Activated B cell treated with CpG ODN at 0.5 μM for 24 hours (primary cell): ENCODE results near the gene TSR1. TPM values are rescaled to one million over a fixed set of nuclear protein-coding genes. Genes with fewer than 3 reads are reported as not detected.

Experiments
- ATAC-seq: fragments of 200-7000 bp; cut with Tn5 transposase; one replicate; pipeline ENCODE4 v1.10.0; 2021; ENCODE audit warnings: low read depth, mild to moderate bottlenecking, moderate library complexity
- CTCF ChIA-PET: fragments of 350-600 bp; sonication (Branson Sonifier 250); formaldehyde crosslinking; loops from one replicate; lab custom pipeline; 2021; ENCODE audit warnings: antibody characterized with exemption; lab: Charles Lee
- POLR2A ChIA-PET: fragments of 350-600 bp; sonication (Branson Sonifier 250); formaldehyde crosslinking; loops from one replicate; lab custom pipeline; 2021; ENCODE audit warnings: antibody characterized with exemption; lab: Charles Lee
- DNase-seq: peaks from one replicate; pipeline ENCODE4 v3.0.0; 2022
- H3K27ac Mint-ChIP-seq: one replicate; pipeline ENCODE4 v1.8.0; 2020; ENCODE audit warnings: mixed read lengths
- H3K27me3 Mint-ChIP-seq: one replicate; pipeline ENCODE4 v1.8.0; 2021; ENCODE audit warnings: mixed read lengths
- H3K36me3 Mint-ChIP-seq: one replicate; pipeline ENCODE4 v1.8.0; 2021; ENCODE audit warnings: low read depth, mixed read lengths
- H3K4me1 Mint-ChIP-seq: one replicate; pipeline ENCODE4 v1.8.0; 2021; ENCODE audit warnings: mixed read lengths
- H3K4me3 Mint-ChIP-seq: one replicate; pipeline ENCODE4 v1.8.0; 2020; ENCODE audit warnings: mild to moderate bottlenecking, mixed read lengths
- H3K9me3 Mint-ChIP-seq: one replicate; pipeline ENCODE4 v1.8.0; 2020; ENCODE audit warnings: mixed read lengths
- intact Hi-C: fragments of 100-400 bp; cut with micrococcal nuclease; formaldehyde crosslinking; loops from one replicate; pipeline ENCODE4 v1.15.1; 2024
- total RNA-seq: library from RNA; stranded (reverse); gene quantifications from 2 replicates; pipeline ENCODE4 v1.2.3, GENCODE V29; 2022
- TF ChIP-seq, protein P1 (sequence below): fragments of 200-600 bp; IDR thresholded peaks from one replicate; pipeline ENCODE4 v1.8.0; 2022; ENCODE audit warnings: antibody characterized with exemption, mild to moderate bottlenecking

Gene TSR1
- total RNA-seq, 1 donor from 2014 or later = 48.5 TPM

DNA sequence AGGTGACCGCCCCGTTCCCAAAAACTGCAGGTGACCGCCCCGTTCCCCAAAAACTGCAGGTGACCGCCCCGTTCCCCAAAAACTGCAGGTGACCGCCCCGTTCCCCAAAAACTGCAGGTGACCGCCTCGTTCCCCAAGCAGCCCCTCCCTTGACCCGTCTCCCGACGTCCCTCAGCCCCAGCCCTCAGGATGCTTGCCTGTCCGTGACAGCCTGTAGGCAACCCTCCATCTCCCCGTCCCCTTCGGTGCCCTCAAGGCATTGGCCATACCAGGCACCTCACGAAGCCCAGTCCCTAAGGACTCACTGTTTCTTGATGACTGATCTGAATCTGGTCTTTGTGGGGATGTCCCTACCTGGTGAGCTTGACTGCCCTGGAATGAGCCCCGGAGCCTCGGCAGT, 26.2 kb upstream of the TSR1 start:
- peaks cover 41% of the 10 kb centered on the region for H3K36me3 Mint-ChIP-seq
- H3K4me1 Mint-ChIP-seq = no peaks in the 10 kb centered on the region
- H3K27ac Mint-ChIP-seq = no peak overlapping the region

DNA sequence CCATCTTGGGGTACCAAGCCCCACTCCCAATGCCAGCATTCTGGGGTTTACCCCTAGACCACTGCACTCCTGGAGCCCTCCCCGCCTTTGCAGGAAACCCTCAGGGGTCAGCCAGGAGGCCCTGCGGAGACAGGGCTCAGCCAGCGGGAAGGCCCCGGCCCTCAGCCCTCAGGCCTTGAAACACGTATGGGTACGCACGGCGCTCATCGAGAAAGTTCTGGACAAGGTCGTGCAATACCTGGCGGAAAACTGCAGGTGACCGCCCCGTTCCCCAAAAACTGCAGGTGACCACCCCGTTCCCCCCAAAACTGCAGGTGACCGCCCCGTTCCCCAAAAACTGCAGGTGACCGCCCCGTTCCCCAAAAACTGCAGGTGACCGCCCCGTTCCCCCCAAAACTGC, 25.8 kb upstream of the TSR1 start:
- Mint-ChIP-seq H3K4me1 (no peaks in the 10 kb centered on the region), H3K4me3 (no peak overlapping the region), H3K9me3 (no peaks in the 10 kb centered on the region), H3K36me3 (peaks cover 40% of the 10 kb centered on the region), H3K27me3 (no peaks in the 10 kb centered on the region), H3K27ac (no peak overlapping the region)
- no peak for DNase-seq
- CTCF ChIA-PET = no interaction called here
- intact Hi-C loops = no loop called here
- POLR2A ChIA-PET = no interaction called here
- TF ChIP-seq, protein P1, sequence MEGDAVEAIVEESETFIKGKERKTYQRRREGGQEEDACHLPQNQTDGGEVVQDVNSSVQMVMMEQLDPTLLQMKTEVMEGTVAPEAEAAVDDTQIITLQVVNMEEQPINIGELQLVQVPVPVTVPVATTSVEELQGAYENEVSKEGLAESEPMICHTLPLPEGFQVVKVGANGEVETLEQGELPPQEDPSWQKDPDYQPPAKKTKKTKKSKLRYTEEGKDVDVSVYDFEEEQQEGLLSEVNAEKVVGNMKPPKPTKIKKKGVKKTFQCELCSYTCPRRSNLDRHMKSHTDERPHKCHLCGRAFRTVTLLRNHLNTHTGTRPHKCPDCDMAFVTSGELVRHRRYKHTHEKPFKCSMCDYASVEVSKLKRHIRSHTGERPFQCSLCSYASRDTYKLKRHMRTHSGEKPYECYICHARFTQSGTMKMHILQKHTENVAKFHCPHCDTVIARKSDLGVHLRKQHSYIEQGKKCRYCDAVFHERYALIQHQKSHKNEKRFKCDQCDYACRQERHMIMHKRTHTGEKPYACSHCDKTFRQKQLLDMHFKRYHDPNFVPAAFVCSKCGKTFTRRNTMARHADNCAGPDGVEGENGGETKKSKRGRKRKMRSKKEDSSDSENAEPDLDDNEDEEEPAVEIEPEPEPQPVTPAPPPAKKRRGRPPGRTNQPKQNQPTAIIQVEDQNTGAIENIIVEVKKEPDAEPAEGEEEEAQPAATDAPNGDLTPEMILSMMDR = no peak
- ATAC-seq = no peak

More for the DNA sequence above, 26.2 kb upstream of the TSR1 start:
- intact Hi-C loops = no loop called here
- DNase-seq (no peak), ATAC-seq (no peak)
- CTCF ChIA-PET = no interaction called here
- Mint-ChIP-seq H3K27me3 (no peaks in the 10 kb centered on the region), H3K9me3 (no peaks in the 10 kb centered on the region), H3K4me3 (no peak overlapping the region)
- TF ChIP-seq, protein P1 = no peak
- POLR2A ChIA-PET = no interaction called here

DNA sequence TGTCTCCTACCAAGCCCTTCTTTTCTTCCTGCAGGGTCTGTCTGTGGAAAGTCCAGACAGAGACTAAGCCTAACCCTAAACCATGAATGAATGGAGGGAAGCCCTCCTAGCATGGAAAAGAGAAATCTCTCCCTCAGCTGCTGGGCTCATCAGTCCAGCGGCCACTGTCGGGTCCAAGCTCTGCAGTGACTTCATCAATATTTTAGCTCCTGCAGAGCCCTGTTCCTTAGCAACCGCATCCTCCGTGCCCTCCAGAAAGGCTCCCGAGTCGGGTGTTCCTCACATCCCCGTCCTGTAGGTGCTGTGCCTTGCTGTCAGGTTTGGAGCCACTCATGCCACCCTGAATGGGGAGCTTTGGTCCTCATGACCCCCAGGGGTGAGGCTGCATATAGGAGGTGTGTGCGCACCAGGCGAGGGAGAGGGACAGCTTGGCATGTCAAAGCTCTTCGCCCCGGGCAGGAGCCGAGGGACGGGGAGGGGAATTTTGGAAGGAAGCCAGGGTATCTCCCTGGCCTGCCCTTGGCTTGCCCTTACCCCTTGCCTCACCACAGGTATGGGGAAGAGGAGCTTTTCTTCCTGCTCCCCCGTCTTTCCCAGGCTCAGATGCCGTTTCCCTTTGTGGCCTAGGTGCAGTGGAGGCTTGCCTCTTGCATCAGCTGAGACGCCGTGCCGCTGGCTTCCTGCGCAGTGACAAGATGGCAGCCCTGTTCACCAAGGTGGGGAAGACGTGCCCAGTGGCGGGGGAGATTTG, 24.9 kb upstream of the TSR1 start:
- Mint-ChIP-seq H3K27me3 (no peaks in the 10 kb centered on the region), H3K9me3 (no peaks in the 10 kb centered on the region), H3K27ac (no peak overlapping the region), H3K36me3 (peaks cover 37% of the 10 kb centered on the region), H3K4me3 (no peak overlapping the region), H3K4me1 (no peaks in the 10 kb centered on the region)
- TF ChIP-seq, protein P1 = no peak
- ChIA-PET CTCF (no interaction called here), POLR2A (no interaction called here)
- ATAC-seq = no peak
- intact Hi-C loops = no loop called here
- no peak for DNase-seq

DNA sequence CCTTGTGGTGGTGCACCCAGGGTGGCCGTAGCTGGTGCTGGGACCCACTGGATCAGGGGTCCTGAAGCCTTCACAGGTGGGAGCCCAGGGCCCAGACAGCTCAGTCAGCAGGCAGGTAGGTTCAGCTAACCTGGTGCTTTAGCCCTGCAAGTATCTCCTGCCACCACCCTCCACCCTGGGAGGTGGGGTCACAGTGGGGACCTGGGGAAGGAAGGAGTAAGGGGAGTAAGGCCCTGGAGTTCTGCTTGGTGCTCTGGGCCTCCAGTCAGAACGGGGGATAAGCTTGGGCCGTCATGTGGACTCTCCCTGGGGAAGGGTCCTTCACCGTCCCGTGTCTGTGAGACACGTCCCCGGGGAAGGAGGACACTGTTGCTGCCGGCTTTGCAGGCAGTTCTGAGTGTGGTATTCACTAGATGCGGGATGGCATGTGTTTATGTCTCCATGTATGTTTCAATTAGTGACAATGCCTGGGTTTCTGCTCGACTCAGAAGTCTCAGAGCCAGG, 21.7 kb upstream of the TSR1 start:
- ChIA-PET CTCF (no interaction called here), POLR2A (no interaction called here)
- Mint-ChIP-seq H3K36me3 (peaks cover 19% of the 10 kb centered on the region), H3K9me3 (no peaks in the 10 kb centered on the region), H3K4me1 (peaks cover 4% of the 10 kb centered on the region), H3K4me3 (no peak overlapping the region), H3K27me3 (no peaks in the 10 kb centered on the region), H3K27ac (no peak overlapping the region)
- TF ChIP-seq, protein P1 = no peak
- intact Hi-C loops = no loop called here
- no peak for DNase-seq
- no peak for ATAC-seq

DNA sequence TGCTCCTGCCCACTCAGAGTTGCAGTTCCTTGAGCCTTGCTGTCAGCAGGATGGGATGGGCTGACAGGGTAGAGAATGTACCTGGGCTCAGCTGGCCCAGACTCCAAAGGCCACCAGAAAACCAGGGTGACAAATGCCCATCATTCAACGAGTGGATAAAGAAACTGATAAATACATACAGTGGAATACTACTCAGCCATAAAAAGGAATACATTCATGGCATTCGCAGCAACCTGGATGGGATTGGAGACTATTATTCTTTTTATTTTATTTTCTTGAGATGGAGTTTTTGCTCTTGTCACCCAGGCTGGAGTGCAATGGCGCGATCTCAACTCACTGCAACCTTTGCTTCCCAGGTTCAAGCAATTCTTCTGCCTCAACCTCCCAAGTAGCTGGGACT, 21.0 kb upstream of the TSR1 start:
- TF ChIP-seq, protein P1 = no peak
- Mint-ChIP-seq H3K9me3 (no peaks in the 10 kb centered on the region), H3K36me3 (peaks cover 14% of the 10 kb centered on the region), H3K4me1 (peaks cover 6% of the 10 kb centered on the region), H3K27ac (no peak overlapping the region), H3K27me3 (no peaks in the 10 kb centered on the region), H3K4me3 (no peak overlapping the region)
- CTCF ChIA-PET = no interaction called here
- intact Hi-C loops = no loop called here
- DNase-seq (no peak), ATAC-seq (no peak)
- POLR2A ChIA-PET = no interaction called here
